HG02759 (cell line): Measurements from ENCODE around the gene TMEM183A.
"Not testable (repeated sequence)": the region's sequence is repeated elsewhere in the genome, so short reads cannot be mapped to it uniquely, and the experiment has no call there.

Experiments
- ATAC-seq: cut with Tn5 transposase; IDR thresholded peaks from one replicate; pipeline ENCODE4 v1.9.1; 2021; ENCODE audit warnings: mild to moderate bottlenecking, moderate library complexity; ENCODE audit not compliant: unreplicated experiment

TMEM183A gene

GRCh38 chr1:202986120-202986519 lies 21.1 kb upstream of the TMEM183A start:
- not testable (repeated sequence) for ATAC-seq

GRCh38 chr1:202987255-202987654 lies 19.9 kb upstream of the TMEM183A start:
- ATAC-seq, result no peak

- ATAC-seq, result no peak
These were observed 19.1 kb upstream of the TMEM183A start for GRCh38 chr1:202987922-202988583.

GRCh38 chr1:202989879-202990278 lies 17.3 kb upstream of the TMEM183A start:
- no peak for ATAC-seq

- ATAC-seq, result no peak
These were observed 16.1 kb upstream of the TMEM183A start for GRCh38 chr1:202991112-202991511.

- no peak for ATAC-seq
These were observed 12.4 kb upstream of the TMEM183A start for GRCh38 chr1:202994756-202995155.

GRCh38 chr1:202998836-202999750 lies 8.1 kb upstream of the TMEM183A start:
- no peak for ATAC-seq

- no peak for ATAC-seq
These were observed 6.8 kb upstream of the TMEM183A start for GRCh38 chr1:203000217-203000944.

GRCh38 chr1:203001986-203002385 lies 5.2 kb upstream of the TMEM183A start:
- no peak for ATAC-seq

GRCh38 chr1:203002951-203003350 lies 4.2 kb upstream of the TMEM183A start:
- ATAC-seq, result no peak

GRCh38 chr1:203005395-203006142 lies 1.6 kb upstream of the TMEM183A start:
- ATAC-seq, result not testable (repeated sequence)

- ATAC-seq, result no peak
These were observed 2.0 kb downstream of the TMEM183A start for GRCh38 chr1:203009185-203009584.

GRCh38 chr1:203011582-203011981 lies 4.4 kb downstream of the TMEM183A start:
- no peak for ATAC-seq

GRCh38 chr1:203017061-203017460 lies 9.9 kb downstream of the TMEM183A start:
- ATAC-seq, result no peak

GRCh38 chr1:203017692-203018091 lies 10.5 kb downstream of the TMEM183A start:
- no peak for ATAC-seq

- not testable (repeated sequence) for ATAC-seq
These were observed 15.7 kb downstream of the TMEM183A start for GRCh38 chr1:203022855-203023254.

GRCh38 chr1:203025686-203026030 lies 18.5 kb downstream of the TMEM183A start:
- no peak for ATAC-seq

GRCh38 chr1:203026031-203026665 lies 19.0 kb downstream of the TMEM183A start, which contains the start of gene PPFIA4:
TSS of gene PPFIA4 (plus strand) at chr1:203026491. CDS start at chr1:203039009, 12,518 bp downstream.
- peak; percentile 86 for ATAC-seq

GRCh38 chr1:203026666-203027663 lies 19.8 kb downstream of the TMEM183A start:
- peak; percentile 24 for ATAC-seq
